PC-3 (cell line): ENCODE results near the gene RSKR. TPM values are rescaled to one million over a fixed set of nuclear protein-coding genes. Genes with fewer than 3 reads are reported as not detected.

Experiments used
- ATAC-seq: fragments of 200-7000 bp; cut with Tn5 transposase; 2 replicates; pipeline ENCODE4 v1.9.1; 2020; ENCODE audit warnings: mild to moderate bottlenecking, moderate library complexity
- BruUV-seq: library from RNA; stranded (reverse); fragments of 400-500 nt; replicated peaks from 2 replicates; lab custom pipeline; 2021; lab: Mats Ljungman, UMichigan
- CTCF ChIA-PET: fragments of 300-600 bp; sonication (Branson Sonifier 250); formaldehyde crosslinking; loops from one replicate; lab custom pipeline; 2022; ENCODE audit warnings: antibody characterized with exemption; lab: Charles Lee
- POLR2A ChIA-PET: fragments of 300-600 bp; sonication (Branson Sonifier 250); formaldehyde crosslinking; loops from one replicate; lab custom pipeline; 2022; ENCODE audit warnings: antibody characterized with exemption; ENCODE audit not compliant: unreplicated experiment; lab: Charles Lee
- DNase-seq: peaks from one replicate; pipeline ENCODE4 v3.0.0-alpha.2; 2015
- H2AFZ ChIP-seq: fragments of 300-600 bp; sonication (generic); 2 replicates; pipeline ENCODE4 v1.6.0; 2016; ENCODE audit warnings: antibody characterized with exemption, low read length
- H3F3A ChIP-seq: fragments of 300-600 bp; sonication (generic); one replicate; pipeline ENCODE4 v1.6.0; 2017; ENCODE audit warnings: antibody characterized with exemption, low read length, control low read depth, mild to moderate bottlenecking; ENCODE audit not compliant: unreplicated experiment
- H3K27ac ChIP-seq: fragments of 300-600 bp; sonication (generic); 2 replicates; pipeline ENCODE4 v1.5.1; 2016; ENCODE audit warnings: mild to moderate bottlenecking, low read length
- H3K27me3 ChIP-seq: fragments of 300-600 bp; sonication (generic); 2 replicates; pipeline ENCODE4 v1.6.1; 2016; ENCODE audit warnings: low read length, mixed read lengths
- H3K36me3 ChIP-seq: fragments of 300-600 bp; sonication (generic); 2 replicates; pipeline ENCODE4 v1.6.1; 2016; ENCODE audit warnings: low read depth, mixed run types, low read length, mixed read lengths
- H3K4me1 ChIP-seq: fragments of 300-600 bp; sonication (generic); 2 replicates; pipeline ENCODE4 v1.5.1; 2016; ENCODE audit warnings: low read length; ENCODE audit not compliant: insufficient read depth
- H3K4me2 ChIP-seq: fragments of 300-600 bp; sonication (generic); 2 replicates; pipeline ENCODE4 v1.6.0; 2016; ENCODE audit warnings: low read length
- H3K4me3 ChIP-seq: fragments of 300-600 bp; sonication (generic); 2 replicates; pipeline ENCODE4 v1.5.1; 2016; ENCODE audit warnings: mild to moderate bottlenecking, low read length, mixed read lengths
- H3K79me2 ChIP-seq: fragments of 300-600 bp; sonication (generic); 2 replicates; pipeline ENCODE4 v1.6.1; 2017; ENCODE audit warnings: low read length, mixed read lengths
- H3K9ac ChIP-seq: fragments of 300-600 bp; sonication (generic); 2 replicates; pipeline ENCODE4 v1.6.0; 2016; ENCODE audit warnings: mild to moderate bottlenecking, low read length
- H3K9me2 ChIP-seq: fragments of 300-600 bp; sonication (generic); replicated peaks from 2 replicates; pipeline ENCODE4 v1.6.1; 2016; ENCODE audit warnings: mixed run types, low read length, mixed read lengths
- H3K9me3 ChIP-seq: fragments of 300-600 bp; sonication (generic); 2 replicates; pipeline ENCODE4 v1.6.1; 2016; ENCODE audit warnings: low read length, mixed read lengths
- H4K20me1 ChIP-seq: fragments of 300-600 bp; sonication (generic); 2 replicates; pipeline ENCODE4 v1.6.1; 2016; ENCODE audit warnings: low read length, mixed read lengths
- EZH2 ChIP-seq: fragments of 300-600 bp; sonication (generic); IDR thresholded peaks from one replicate; pipeline ENCODE4 v1.6.1; 2017; ENCODE audit warnings: antibody characterized with exemption, mild to moderate bottlenecking, low read length; ENCODE audit not compliant: unreplicated experiment
- EZH2phosphoT487 ChIP-seq: fragments of 300-600 bp; sonication (generic); IDR thresholded peaks from 2 replicates; pipeline ENCODE4 v1.6.1; 2018; ENCODE audit warnings: mild to moderate bottlenecking, antibody characterized with exemption, low read length, borderline replicate concordance
- intact Hi-C: fragments of 100-400 bp; cut with micrococcal nuclease; formaldehyde crosslinking; loops from 2 replicates; pipeline ENCODE4 v1.9.0; 2023
- total RNA-seq: library from RNA; depleted of rRNA; stranded (reverse); fragments of >200 nt; gene quantifications from 2 replicates; pipeline ENCODE4 v1.2.3, GENCODE V29; 2014
- TF ChIP-seq, protein P1 (sequence below): fragments of 300-600 bp; sonication (generic); conservative IDR thresholded peaks from 2 replicates; pipeline ENCODE4 v1.5.1; 2017; ENCODE audit warnings: antibody characterized with exemption, low read depth, mild to moderate bottlenecking, low read length

RSKR gene
- total RNA-seq, 1 experiment from 2014 or later, result 7.2 TPM

DNA sequence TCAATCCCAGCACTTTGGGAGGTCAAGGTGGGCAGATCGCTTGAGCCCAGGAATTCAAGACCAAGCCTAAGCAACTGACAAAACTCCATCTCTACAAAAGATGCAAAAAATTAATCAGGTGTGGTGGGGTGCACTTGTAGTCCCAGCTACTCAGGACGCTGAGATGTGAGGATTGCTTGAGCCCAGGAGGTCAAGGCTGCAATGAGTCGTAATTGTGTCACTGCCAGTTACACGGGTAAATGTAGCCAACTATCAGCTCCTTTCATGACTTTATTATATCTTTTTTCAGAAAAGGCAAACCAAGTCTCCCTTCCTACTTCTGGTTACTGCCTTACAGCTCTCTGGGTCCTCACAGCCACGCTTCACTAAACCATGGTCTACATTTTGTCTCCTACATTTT is 43.8 kb upstream of the RSKR start:
- no peak overlapping the region for H2AFZ ChIP-seq
- peak; percentile 66 for DNase-seq
- H3K4me3 ChIP-seq, result no peak overlapping the region
- H3K4me2 ChIP-seq, result 0 out of 2 replicates have a peak overlapping the region, but pooled peaks have one; percentile 13
- H4K20me1 ChIP-seq, result no peaks in the 10 kb centered on the region
- CTCF ChIA-PET, result no interaction called here
- TF ChIP-seq EZH2phosphoT487 (no peak), EZH2 (no peak)
- TF ChIP-seq, protein P1, sequence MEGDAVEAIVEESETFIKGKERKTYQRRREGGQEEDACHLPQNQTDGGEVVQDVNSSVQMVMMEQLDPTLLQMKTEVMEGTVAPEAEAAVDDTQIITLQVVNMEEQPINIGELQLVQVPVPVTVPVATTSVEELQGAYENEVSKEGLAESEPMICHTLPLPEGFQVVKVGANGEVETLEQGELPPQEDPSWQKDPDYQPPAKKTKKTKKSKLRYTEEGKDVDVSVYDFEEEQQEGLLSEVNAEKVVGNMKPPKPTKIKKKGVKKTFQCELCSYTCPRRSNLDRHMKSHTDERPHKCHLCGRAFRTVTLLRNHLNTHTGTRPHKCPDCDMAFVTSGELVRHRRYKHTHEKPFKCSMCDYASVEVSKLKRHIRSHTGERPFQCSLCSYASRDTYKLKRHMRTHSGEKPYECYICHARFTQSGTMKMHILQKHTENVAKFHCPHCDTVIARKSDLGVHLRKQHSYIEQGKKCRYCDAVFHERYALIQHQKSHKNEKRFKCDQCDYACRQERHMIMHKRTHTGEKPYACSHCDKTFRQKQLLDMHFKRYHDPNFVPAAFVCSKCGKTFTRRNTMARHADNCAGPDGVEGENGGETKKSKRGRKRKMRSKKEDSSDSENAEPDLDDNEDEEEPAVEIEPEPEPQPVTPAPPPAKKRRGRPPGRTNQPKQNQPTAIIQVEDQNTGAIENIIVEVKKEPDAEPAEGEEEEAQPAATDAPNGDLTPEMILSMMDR, result no peak
- peaks cover 42% of the 10 kb centered on the region for H3K79me2 ChIP-seq
- ATAC-seq, result peak; percentile 61
- intact Hi-C loops, result no loop called here
- no peaks in the 10 kb centered on the region for H3K9me2 ChIP-seq
- H3K9ac ChIP-seq, result no peak overlapping the region
- no peaks in the 10 kb centered on the region for H3F3A ChIP-seq
- H3K9me3 ChIP-seq, result no peaks in the 10 kb centered on the region
- no peaks in the 10 kb centered on the region for H3K36me3 ChIP-seq
- POLR2A ChIA-PET, result interaction anchor here (0.6 kb wide), 1 partner anchor 69 kb away, joined by 3 read pairs; no protein-coding TSS in a partner anchor
- no peak overlapping the region for H3K27ac ChIP-seq
- BruUV-seq, result no TSS peak
- no peaks in the 10 kb centered on the region for H3K27me3 ChIP-seq
- peaks cover 6% of the 10 kb centered on the region for H3K4me1 ChIP-seq

DNA sequence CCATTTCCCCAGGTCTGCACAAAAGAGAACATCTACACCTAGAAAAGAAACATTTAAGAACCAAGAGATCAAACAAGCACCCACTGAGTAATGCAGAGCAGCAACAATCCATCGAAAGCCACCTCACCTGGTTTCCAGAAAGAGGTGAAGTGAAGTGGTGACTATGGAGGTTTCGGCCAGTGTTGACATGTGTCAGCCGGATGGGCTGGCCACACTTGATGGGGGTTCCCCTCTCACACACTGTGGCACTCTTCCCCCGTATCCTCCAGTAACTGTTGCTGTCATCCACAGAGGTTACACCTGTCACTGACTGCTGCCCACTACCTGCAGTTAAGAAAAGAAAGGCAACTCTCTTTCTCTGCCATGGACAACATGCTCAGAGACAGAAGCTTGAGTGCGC is 41.2 kb upstream of the RSKR start:
- intact Hi-C loops, result no loop called here
- Histone ChIP-seq H3K27ac (no peak overlapping the region), H3K27me3 (no peaks in the 10 kb centered on the region), H2AFZ (no peak overlapping the region), H3K4me1 (peaks cover 6% of the 10 kb centered on the region), H3K79me2 (peaks cover 16% of the 10 kb centered on the region), H4K20me1 (no peaks in the 10 kb centered on the region), H3K9me2 (no peaks in the 10 kb centered on the region), H3K9me3 (no peaks in the 10 kb centered on the region), H3F3A (no peaks in the 10 kb centered on the region), H3K4me3 (no peak overlapping the region), H3K9ac (no peak overlapping the region), H3K4me2 (no peak overlapping the region), H3K36me3 (no peaks in the 10 kb centered on the region; the same call in 1 of the 2 replicates)
- TF ChIP-seq EZH2phosphoT487 (no peak), EZH2 (no peak)
- CTCF ChIA-PET, result no interaction called here
- POLR2A ChIA-PET, result interaction anchor here (0.6 kb wide), 1 partner anchor 580 kb away, joined by 4 read pairs; no protein-coding TSS in a partner anchor
- no peak for DNase-seq
- ATAC-seq, result no peak
- no TSS peak for BruUV-seq

DNA sequence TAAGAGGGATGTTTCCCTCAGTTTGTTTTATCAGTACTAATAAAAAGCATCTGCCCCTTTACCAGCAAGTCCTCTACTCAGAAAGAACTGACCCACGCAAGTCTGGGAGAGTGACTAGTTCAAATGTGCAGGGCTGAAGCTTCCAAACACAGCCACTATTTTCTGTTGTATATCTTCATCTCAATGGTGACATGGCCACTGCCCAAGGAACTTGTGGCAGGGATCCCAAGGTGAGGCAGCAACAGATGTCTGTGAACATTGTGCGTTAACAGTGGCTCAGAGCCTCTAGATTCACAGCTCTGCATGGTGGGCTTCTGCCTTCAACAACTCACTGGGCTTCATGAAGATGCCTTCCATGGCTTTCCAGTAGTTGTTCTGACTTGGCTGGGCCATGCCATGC is 34.7 kb upstream of the RSKR start:
- intact Hi-C loops, result loop anchor here (10.0 kb wide), 1 partner anchor 66 kb away; the partner anchor contains the start of genes PROCA1, RAB34 and RPL23A
- H3K9ac ChIP-seq, result no peak overlapping the region
- H3K4me1 ChIP-seq, result peaks cover 6% of the 10 kb centered on the region
- H3K4me2 ChIP-seq, result no peak overlapping the region
- no peak overlapping the region for H3K4me3 ChIP-seq
- H3K9me2 ChIP-seq, result no peaks in the 10 kb centered on the region
- H3K27me3 ChIP-seq, result no peaks in the 10 kb centered on the region
- no peaks in the 10 kb centered on the region for H3K9me3 ChIP-seq
- peaks cover 4% of the 10 kb centered on the region; the same call in 1 of the 2 replicates for H3K36me3 ChIP-seq
- peaks cover under 1% of the 10 kb centered on the region; the same call in 1 of the 2 replicates for H4K20me1 ChIP-seq
- POLR2A ChIA-PET, result no interaction called here
- TF ChIP-seq EZH2, result no peak
- TF ChIP-seq, protein P1, result no peak
- no peaks in the 10 kb centered on the region for H3F3A ChIP-seq
- CTCF ChIA-PET, result no interaction called here
- no TSS peak for BruUV-seq
- ATAC-seq (no peak), DNase-seq (no peak)
- peaks cover 11% of the 10 kb centered on the region for H3K79me2 ChIP-seq
- H3K27ac ChIP-seq, result no peak overlapping the region
- H2AFZ ChIP-seq, result no peak overlapping the region
